Measurements from ENCODE around the gene SPOPL.
A peak's percentile ranks its signal among the peaks of the same experiment; 100 is the strongest.

Gene SPOPL

DNA sequence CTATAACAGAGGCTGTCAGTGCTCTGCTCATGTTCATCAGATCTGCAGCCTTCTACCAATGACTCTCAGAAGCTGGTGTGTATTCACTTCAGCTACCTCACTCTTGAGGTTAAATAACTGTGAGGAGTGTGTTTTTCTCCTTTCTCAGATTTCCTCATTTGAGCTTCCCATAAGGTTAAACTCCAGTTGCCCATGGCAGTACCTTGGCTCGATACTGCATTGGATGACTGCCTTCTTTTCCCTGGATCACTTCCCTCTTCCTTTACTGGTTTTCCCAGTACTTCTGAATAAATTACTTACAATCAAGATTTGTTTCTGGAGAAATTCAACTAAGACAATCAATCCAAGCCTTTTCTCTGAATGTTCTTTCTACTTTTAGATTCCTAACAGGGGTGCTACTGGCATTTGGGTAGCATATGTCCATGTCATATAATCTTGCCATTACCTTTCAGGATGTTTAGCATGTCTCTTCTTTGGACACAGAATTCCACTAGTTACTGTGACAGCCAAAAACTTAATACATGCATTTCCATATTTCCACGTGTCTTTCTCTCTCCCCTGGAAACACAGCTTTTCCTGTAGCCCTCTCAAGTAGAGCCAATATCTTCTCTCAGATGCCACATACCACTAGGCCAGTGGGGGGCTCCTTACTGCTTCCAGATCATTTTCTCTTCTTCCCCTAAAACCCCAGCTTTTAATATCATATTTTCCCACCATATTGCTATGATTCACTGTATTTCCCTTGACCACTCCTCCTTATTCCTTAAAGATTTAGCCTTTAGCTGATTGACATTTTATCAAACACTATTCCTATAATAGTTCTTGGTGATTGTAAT is 15.0 kb upstream of the SPOPL start:
- peaks cover 0 to 7% of the 10 kb centered on the region in 2 donors for H3K9me3 Mint-ChIP-seq
- H3K4me3 Mint-ChIP-seq = no peak overlapping the region
- H3K27ac Mint-ChIP-seq = no peak overlapping the region
- ATAC-seq = no peak
- H3K4me1 Mint-ChIP-seq = no peaks in the 10 kb centered on the region
- no peaks in the 10 kb centered on the region for H3K27me3 Mint-ChIP-seq
- no peak for DNase-seq

DNA sequence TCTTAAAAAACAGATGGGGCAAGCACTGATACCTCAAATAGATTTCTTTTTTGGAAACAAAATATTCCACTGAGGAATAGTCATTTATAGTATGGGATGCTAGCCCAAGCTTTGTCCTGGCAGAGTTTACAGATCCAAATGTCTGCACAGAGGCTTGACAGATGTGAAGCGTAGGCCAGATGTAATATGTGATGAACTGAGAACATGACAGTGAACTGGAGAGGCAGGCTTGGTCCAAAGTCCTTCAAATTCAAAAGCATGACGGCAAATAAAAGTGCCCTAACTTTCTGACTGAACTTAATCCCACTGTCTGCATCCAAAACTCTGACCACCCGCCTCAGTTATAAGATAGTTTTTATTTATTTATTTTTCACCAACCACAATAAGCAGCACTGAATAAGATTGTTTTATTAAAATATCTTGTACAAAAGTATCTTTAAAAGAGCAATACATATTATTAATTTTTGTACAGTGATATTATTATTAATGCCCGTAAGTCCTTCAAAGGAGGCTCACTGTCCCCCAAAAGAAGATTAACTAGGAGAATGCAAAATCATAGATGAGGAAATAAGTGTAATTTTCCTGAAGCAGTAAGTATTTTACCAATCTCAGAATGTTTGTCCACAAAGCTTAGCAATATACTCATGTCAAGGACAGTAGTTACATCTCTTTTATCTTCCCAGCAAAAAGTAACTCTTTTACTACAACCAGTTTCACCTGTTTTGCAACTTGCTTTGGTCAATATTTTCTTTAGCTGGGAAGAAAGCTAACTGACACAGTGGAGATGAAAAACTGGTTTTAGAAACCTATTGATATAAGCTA is 10.7 kb upstream of the SPOPL start:
- DNase-seq (no peak), ATAC-seq (no peak)
- Mint-ChIP-seq H3K9me3 (no peaks in the 10 kb centered on the region), H3K4me3 (no peak overlapping the region), H3K27me3 (no peaks in the 10 kb centered on the region), H3K27ac (no peak overlapping the region), H3K4me1 (peaks cover 7% of the 10 kb centered on the region)

DNA sequence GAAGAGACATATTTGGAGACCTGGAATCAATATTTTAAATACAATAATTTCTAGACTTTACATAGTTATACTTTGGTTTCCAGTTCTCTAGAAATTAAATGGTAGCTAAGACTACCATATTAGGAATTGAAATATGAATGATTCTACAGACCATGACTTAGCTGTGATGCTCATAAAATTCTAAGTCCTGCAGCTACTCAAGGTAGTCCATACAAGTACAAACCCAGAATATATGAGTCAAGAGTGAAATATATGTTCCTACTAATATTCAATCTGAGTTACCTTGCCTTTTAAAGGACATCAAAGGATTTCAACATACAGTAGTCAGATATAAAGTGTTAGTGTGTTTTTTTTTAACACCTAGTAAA is 10.1 kb upstream of the SPOPL start:
- Mint-ChIP-seq H3K4me3 (no peak overlapping the region), H3K4me1 (peaks cover 7% of the 10 kb centered on the region), H3K9me3 (no peaks in the 10 kb centered on the region), H3K27ac (no peak overlapping the region), H3K27me3 (no peaks in the 10 kb centered on the region)
- no peak for ATAC-seq
- no peak for DNase-seq

DNA sequence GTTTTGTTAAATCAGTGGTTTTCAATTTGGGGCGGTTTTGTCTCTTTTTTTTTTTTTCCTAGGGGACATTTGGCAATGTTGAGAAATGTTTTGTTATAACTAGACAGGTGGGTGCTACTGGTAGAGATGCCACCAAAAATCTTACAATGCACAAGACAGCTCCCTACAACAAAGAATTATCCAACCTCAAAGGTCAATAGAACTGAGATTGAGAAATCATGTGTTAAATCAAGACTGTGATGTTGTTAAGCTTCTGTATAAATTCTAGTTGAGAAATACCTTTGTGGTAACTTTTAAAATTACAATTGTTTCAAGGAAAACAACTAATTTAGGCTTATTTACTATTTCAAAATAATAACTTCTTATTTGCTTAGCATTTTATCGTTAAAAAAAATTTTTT is 9.4 kb upstream of the SPOPL start:
- Mint-ChIP-seq H3K27me3 (no peaks in the 10 kb centered on the region), H3K4me1 (peaks cover 7% of the 10 kb centered on the region), H3K4me3 (no peak overlapping the region), H3K27ac (no peak overlapping the region), H3K9me3 (no peaks in the 10 kb centered on the region)
- ATAC-seq (no peak), DNase-seq (no peak)

DNA sequence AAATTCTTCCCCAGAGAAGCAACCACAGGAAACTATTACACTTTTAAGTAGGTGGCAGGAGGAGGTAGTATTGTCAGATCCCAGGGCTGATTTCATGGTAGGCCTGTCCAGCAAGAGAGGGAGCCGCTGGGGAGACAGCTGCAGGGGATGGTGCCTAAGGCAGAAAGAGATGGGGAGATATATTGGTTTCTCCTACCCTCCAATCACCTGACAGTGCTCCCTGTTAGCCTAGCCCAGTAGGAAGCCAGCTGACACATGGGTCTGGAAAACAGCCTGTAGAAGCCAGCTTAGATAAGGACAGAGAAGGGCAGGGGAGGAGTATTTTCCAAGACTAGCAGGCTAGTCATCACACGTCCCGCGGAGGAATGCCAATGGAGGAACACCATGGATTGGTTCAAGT is 8.2 kb upstream of the SPOPL start:
- H3K27me3 Mint-ChIP-seq = no peaks in the 10 kb centered on the region
- H3K4me1 Mint-ChIP-seq = peaks cover 7% of the 10 kb centered on the region
- H3K27ac Mint-ChIP-seq = no peak overlapping the region
- H3K9me3 Mint-ChIP-seq = no peaks in the 10 kb centered on the region
- ATAC-seq (no peak), DNase-seq (no peak)
- H3K4me3 Mint-ChIP-seq = no peak overlapping the region

DNA sequence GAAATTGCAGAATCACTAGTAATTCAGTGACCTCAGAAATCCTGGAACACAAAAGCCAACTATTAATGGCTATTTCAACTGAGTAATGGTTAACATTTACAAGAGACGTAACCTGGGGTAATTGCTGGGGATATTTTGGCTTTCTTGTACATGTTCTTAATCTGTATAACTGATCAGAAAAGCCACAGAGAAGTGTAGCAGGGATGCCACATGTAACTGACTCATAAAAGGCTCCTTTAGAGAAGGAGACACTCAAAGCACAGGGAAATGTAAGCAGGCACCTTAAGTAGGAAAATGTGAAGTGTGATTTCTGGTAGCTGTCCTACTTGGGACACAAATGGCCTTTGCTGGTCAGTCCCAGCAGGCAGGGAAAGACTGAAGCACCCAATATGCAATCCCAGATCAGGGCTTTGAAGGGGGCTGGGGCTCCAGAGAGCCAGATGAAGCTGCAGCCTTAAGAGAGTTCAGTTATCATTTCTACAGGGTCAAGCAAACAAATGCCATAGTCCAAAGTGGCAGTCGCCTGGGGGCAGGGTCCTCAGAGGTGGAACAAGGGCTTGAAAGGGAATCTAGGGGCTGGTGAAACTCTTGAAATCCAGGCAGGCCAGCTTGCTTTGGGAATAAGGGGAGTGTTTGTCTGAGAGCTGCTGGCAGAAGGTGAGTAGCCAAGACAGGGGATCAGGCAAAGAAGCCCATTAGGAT is 7.2 kb upstream of the SPOPL start:
- Mint-ChIP-seq H3K27me3 (no peaks in the 10 kb centered on the region), H3K27ac (no peak overlapping the region), H3K4me3 (no peak overlapping the region), H3K4me1 (peaks cover 7% of the 10 kb centered on the region), H3K9me3 (no peaks in the 10 kb centered on the region)
- no peak for ATAC-seq
- DNase-seq = no peak

DNA sequence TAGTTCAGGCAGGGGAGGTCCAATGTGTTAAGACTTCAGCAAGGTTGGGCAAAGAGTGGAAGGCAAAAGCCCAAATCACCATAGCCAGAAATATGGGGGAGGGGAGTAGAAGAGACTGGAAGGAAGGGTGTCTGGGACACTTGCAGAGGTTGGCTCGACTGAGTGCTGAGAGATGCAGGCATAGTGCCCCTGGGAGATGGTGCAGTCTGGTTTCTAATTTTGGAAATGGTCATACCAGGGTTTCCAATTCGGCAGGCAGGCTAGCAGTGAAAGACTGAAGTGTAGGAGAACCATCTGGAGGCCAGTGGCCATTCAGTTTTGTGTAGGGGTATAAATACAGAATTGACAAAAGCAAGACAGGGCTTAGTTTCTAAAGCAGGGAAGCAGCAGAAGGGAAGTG is 6.2 kb upstream of the SPOPL start:
- DNase-seq (no peak), ATAC-seq (no peak)
- Mint-ChIP-seq H3K9me3 (no peaks in the 10 kb centered on the region), H3K4me1 (peaks cover 7% of the 10 kb centered on the region), H3K27ac (no peak overlapping the region), H3K4me3 (no peak overlapping the region), H3K27me3 (no peaks in the 10 kb centered on the region)

DNA sequence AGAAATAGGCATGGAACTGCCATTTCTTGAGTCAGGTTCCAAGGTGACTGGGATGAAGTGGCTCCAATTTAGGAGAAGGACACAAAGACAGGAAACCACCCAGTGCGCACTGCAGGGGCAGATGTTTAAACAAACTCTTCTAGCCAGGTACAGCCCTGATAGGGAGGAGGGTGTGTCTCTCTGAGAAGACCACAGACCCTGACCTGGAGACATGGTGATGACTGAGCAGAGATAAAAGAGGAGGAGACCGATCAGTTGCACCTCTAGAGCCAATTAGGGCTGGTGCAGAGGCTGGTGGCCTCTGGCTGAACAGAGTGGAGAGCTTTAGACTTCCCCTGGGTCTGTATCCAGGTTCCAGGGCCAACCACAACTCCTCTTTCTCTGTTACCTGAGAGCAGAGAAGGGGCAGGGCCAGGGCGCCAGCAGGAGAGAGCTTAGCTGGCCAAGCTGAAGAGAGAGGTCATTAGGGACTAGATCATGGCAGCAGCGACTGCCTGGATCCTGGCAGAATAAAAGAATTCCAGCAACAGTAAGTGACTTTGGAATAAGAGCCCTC is 5.4 kb upstream of the SPOPL start:
- no peaks in the 10 kb centered on the region for H3K9me3 Mint-ChIP-seq
- H3K4me3 Mint-ChIP-seq = no peak overlapping the region
- ATAC-seq (no peak), DNase-seq (no peak)
- H3K27me3 Mint-ChIP-seq = no peaks in the 10 kb centered on the region
- H3K4me1 Mint-ChIP-seq = peaks cover 13% of the 10 kb centered on the region
- H3K27ac Mint-ChIP-seq = no peak overlapping the region

DNA sequence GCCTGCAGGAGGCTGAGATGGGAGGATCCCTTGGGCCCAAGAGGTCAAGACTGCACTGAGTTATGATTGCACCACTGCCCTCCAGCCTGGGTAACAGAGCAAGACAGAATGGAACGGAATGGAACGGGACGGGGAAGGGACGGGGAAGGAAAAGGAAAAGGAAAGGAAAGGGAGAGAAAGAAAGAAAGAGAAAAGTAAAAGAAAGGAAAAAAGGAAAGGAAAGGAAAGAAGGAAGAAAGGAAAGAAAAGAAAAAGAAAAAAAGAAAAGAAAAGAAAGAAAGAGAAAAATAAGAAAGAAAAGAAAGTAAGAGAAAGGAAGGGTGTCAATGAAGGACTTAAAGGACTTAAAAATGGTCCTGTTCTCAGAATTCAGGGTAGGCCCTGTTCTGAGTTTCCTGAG is 4.3 kb upstream of the SPOPL start:
- Mint-ChIP-seq H3K27me3 (no peaks in the 10 kb centered on the region), H3K9me3 (no peaks in the 10 kb centered on the region), H3K4me1 (peaks cover 16% of the 10 kb centered on the region), H3K27ac (peak overlapping the region in 1 of 2 donors; percentile 74), H3K4me3 (no peak overlapping the region)
- no peak for DNase-seq
- ATAC-seq = no peak

DNA sequence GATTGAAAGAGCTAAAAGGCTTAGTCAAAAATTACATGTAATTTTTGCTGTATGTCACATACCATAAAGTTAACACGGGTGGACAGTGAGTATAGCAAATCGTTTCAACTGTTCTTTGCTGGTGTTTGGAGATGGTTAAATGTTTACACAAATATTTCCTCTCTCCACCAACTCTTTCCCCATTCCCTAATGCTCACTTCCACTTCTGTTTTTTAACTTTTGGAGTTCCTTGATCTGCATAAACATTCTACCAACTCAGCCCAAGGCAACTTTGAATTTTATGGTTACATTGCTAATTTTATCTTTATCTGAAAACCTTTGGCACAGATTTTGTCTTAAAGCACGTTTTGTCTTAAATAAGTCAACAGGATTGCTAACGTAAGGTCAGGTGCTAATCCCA is 1.9 kb upstream of the SPOPL start:
- H3K9me3 Mint-ChIP-seq = no peaks in the 10 kb centered on the region
- no peaks in the 10 kb centered on the region for H3K27me3 Mint-ChIP-seq
- no peak overlapping the region for H3K4me3 Mint-ChIP-seq
- ATAC-seq (no peak), DNase-seq (no peak)
- H3K27ac Mint-ChIP-seq = no peak overlapping the region
- H3K4me1 Mint-ChIP-seq = peaks cover 17% of the 10 kb centered on the region

DNA sequence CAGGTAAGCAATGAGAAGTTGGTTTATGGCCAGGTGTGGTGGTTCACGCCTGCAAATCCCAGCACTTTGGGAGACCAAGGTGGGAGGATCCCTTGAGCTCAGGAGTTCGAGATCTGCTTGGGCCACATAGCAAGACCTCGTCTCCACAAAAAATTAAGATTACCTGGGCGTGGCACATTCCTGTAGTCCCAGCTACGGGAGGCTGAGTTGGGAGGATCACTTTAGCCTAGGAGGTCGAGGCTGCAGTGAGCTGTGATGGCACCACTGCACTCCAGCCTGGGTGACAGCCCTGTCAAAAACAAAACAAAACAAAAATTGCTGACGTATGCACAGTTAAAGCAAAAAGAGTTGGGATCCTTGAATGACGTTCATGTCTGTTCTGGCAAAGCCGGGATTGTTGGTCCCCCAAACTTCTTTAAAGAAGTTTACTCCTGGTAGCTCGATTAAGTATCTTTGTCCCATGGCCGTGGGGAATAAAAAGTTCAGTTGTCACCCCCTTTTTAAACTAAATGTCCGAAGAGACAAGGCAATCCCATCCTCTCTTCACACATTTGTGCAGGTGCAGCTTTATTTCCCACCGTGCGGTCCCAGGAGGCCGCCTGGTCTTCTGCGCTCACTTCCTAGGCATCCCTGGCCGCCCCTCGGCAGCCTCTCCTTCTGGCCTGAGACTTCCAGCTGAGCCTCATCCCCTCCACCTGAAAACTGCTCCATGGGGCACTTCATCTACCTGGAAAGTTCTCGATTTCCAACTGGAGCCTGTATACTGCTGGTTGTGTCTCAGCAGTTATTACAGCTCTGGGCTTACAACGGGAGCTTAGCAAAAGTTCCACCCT is 762 bp upstream of the SPOPL start:
- ATAC-seq (no peak), DNase-seq (no peak)
- no peaks in the 10 kb centered on the region for H3K27me3 Mint-ChIP-seq
- H3K4me3 Mint-ChIP-seq = peak overlapping the region; percentile 90 to 94
- no peaks in the 10 kb centered on the region for H3K9me3 Mint-ChIP-seq
- H3K27ac Mint-ChIP-seq = peak overlapping the region; percentile 95 to 96
- H3K4me1 Mint-ChIP-seq = peaks cover 19% of the 10 kb centered on the region

DNA sequence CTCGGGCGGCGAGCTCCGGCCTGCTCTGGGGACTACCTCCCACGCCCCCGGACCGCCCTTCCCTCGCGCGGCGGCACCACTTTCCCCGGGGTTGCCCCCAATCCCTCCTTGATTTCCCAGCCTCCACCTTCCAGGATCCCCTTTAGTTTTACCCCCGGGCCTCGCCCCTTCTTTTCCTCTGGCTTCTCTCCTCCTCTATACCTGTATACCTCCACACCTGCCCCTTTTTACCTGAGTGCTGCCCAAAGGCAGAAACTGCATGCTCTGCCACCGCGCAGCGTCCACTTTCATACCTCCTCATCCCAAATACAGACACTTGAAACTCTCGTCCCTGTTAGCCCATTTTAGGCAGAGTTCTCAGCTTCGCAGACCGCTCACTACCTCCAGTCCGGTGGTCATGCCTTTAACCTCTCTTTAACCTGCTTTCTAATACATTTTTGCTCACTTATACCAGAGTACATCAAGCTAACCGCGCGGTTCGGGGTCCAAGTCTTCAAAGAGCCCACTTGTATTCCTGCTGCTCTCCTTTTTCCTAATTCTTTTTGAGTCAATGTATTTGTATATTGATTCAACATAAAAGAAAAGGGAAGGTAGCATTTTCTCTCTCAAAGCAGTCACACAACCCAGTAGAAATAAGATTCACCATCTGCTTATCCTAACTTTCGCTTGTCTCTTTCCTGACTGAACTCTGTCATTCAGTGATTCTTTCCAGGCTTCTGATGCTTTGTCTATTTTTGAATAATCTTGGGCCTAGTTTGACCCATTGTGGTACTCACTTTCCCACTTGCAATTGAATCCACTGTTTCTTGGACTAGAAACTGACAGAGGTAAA is 901 bp downstream of the SPOPL start:
- no peaks in the 10 kb centered on the region for H3K27me3 Mint-ChIP-seq
- peaks cover 29% of the 10 kb centered on the region for H3K4me1 Mint-ChIP-seq
- H3K4me3 Mint-ChIP-seq = peak overlapping the region; percentile 90 to 94
- peak overlapping the region; percentile 91 to 97 for H3K27ac Mint-ChIP-seq
- no peaks in the 10 kb centered on the region for H3K9me3 Mint-ChIP-seq
- DNase-seq = no peak
- ATAC-seq = no peak

DNA sequence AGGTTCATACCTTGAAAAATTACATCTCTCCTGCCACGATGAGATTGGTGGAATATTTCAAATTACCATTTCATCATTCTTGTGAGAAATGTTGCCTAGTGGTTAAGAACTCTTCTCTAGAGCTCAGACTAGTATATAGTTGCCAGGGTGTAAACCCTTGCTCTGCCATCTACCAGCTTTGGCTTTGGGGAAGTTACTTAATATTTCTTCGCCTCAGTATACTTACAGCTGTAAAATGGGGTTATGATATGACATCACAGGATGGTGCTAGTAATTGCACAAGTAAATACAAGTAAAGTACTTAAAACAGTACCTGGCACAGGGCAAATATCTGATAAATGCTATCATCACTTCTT is 1.5 kb downstream of the SPOPL start:
- H3K4me3 Mint-ChIP-seq = peak overlapping the region; percentile 90 to 94
- peak; percentile 70 for ATAC-seq
- DNase-seq = no peak
- H3K27me3 Mint-ChIP-seq = no peaks in the 10 kb centered on the region
- no peaks in the 10 kb centered on the region for H3K9me3 Mint-ChIP-seq
- peaks cover 29% of the 10 kb centered on the region for H3K4me1 Mint-ChIP-seq
- peak overlapping the region in 1 of 2 donors; percentile 97 for H3K27ac Mint-ChIP-seq

DNA sequence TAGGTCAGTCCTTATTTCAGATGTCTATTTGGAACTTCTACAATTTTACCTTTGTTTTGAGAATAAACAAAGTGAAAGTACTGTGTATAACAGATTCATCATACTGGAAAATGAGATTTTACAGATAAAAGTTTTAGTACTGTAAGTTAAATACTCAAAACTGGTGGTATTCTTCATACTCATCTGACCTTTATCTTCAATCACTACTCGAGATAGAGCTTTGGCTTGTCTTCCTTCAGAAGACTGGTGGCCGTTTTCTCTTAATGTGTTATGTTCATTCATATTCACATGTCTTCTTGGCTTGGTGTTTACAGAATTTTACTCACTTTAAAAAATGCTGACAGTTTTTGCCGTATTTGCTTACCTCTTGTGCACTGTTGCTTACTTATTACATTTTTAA is 2.1 kb downstream of the SPOPL start:
- Mint-ChIP-seq H3K4me1 (peaks cover 29% of the 10 kb centered on the region), H3K27me3 (no peaks in the 10 kb centered on the region), H3K27ac (peak overlapping the region in 1 of 2 donors; percentile 97), H3K9me3 (no peaks in the 10 kb centered on the region), H3K4me3 (peak overlapping the region; percentile 90 to 94)
- DNase-seq (no peak), ATAC-seq (peak; percentile 10)
